ENCODE results near the gene IL6R.

The IL6R gene

DNA sequence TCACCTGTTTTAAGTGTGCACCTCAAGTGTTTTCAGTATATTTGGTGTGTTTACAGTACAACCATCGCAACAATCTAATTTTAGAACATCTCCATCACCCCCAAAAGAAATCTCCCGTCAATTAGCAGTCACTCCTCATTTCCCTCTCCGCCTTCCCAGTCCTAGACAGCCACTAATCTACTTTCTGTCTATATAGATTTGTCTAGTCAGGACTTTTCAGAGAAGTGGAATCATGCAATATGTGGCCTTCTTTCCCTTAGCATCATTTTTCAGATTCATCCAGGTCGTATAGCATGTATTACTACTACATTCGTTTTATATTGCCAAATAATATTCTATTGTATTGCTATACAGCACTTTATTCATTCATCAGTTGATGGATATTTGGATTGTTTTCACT lies 98.8 kb downstream of the IL6R start (continued):
- TF ChIP-seq ESRRG (CRISPR knock-in tag; IDR thresholded peaks at IDR 0.05), result no peak

DNA sequence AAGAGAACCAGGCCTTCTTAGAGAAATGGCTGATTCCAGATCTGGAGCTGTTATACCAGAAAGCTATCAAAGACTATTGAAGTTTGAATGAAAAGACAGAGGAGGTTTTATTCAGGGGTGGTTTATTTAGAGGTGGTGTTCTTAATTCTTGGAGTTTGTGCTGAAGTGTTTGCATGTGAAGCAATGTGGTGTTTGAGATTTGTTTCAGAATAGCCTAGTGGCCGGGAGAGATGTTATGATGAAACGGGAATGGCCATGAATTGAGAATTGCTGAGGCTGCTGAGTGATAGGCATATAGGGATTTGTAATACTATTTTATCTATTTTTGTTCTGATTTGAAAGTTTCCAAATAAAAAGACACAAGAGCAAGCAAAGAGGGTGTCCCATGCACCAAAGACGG lies 107.6 kb downstream of the IL6R start:
- TF ChIP-seq CSDC2 (CRISPR knock-in tag; IDR thresholded peaks at IDR 0.05), result no peak
- ATAC-seq, result no peak

DNA sequence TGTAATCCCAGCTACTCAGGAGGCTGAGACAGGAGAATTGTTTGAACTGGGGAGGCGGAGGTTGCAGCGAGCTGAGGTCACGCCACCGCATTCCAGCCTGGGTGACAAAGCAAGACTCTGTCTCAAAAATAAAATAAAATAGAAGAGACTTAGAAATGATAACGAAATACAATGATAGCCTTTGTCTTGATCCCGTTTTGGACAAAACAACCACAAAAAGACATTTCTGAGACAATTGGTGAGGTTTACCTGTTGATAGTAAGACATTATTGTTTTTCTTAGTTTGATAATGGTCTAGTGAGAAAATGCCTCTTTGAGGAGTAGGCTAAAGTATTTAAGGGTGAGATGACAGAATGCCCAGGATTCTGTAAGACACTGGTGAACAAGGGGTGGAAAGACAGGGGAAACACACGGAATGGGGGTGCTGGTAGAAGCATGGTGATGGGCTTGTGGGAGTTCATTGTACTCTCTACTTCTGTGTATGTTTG lies 109.0 kb downstream of the IL6R start:
- no peak for TF ChIP-seq TCF4 (CRISPR knock-in tag; IDR thresholded peaks at IDR 0.05; ENCODE audit: borderline replicate concordance)
- no peak for TF ChIP-seq GLIS3 (CRISPR knock-in tag; IDR thresholded peaks at IDR 0.05)
- no peak for TF ChIP-seq ESRRG (CRISPR knock-in tag; IDR thresholded peaks at IDR 0.05)
- TF ChIP-seq ZNF70 (CRISPR knock-in tag; IDR thresholded peaks at IDR 0.05), result no peak
- no peak for TF ChIP-seq ZNF8 (CRISPR knock-in tag; IDR thresholded peaks at IDR 0.05)
- TF ChIP-seq, protein P1, sequence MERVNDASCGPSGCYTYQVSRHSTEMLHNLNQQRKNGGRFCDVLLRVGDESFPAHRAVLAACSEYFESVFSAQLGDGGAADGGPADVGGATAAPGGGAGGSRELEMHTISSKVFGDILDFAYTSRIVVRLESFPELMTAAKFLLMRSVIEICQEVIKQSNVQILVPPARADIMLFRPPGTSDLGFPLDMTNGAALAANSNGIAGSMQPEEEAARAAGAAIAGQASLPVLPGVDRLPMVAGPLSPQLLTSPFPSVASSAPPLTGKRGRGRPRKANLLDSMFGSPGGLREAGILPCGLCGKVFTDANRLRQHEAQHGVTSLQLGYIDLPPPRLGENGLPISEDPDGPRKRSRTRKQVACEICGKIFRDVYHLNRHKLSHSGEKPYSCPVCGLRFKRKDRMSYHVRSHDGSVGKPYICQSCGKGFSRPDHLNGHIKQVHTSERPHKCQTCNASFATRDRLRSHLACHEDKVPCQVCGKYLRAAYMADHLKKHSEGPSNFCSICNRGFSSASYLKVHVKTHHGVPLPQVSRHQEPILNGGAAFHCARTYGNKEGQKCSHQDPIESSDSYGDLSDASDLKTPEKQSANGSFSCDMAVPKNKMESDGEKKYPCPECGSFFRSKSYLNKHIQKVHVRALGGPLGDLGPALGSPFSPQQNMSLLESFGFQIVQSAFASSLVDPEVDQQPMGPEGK (CRISPR knock-in tag; IDR thresholded peaks at IDR 0.05; ENCODE audit: borderline replicate concordance), result no peak
- no peak for TF ChIP-seq PPARA (CRISPR knock-in tag; IDR thresholded peaks at IDR 0.05; ENCODE audit: borderline replicate concordance)
- TF ChIP-seq ZFP30 (CRISPR knock-in tag; IDR thresholded peaks at IDR 0.05), result no peak
- TF ChIP-seq, protein P2, sequence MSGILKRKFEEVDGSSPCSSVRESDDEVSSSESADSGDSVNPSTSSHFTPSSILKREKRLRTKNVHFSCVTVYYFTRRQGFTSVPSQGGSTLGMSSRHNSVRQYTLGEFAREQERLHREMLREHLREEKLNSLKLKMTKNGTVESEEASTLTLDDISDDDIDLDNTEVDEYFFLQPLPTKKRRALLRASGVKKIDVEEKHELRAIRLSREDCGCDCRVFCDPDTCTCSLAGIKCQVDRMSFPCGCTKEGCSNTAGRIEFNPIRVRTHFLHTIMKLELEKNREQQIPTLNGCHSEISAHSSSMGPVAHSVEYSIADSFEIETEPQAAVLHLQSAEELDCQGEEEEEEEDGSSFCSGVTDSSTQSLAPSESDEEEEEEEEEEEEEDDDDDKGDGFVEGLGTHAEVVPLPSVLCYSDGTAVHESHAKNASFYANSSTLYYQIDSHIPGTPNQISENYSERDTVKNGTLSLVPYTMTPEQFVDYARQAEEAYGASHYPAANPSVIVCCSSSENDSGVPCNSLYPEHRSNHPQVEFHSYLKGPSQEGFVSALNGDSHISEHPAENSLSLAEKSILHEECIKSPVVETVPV (CRISPR knock-in tag; IDR thresholded peaks at IDR 0.05), result no peak
- no peak for TF ChIP-seq ZC3H10 (CRISPR knock-in tag; IDR thresholded peaks at IDR 0.05)
- no peak for TF ChIP-seq CSDC2 (CRISPR knock-in tag; IDR thresholded peaks at IDR 0.05)
- TF ChIP-seq BACH2 (CRISPR knock-in tag; IDR thresholded peaks at IDR 0.05; ENCODE audit: borderline replicate concordance), result no peak
- no peak for TF ChIP-seq SNAI2 (CRISPR knock-in tag; IDR thresholded peaks at IDR 0.05)
- no peak for ATAC-seq

DNA sequence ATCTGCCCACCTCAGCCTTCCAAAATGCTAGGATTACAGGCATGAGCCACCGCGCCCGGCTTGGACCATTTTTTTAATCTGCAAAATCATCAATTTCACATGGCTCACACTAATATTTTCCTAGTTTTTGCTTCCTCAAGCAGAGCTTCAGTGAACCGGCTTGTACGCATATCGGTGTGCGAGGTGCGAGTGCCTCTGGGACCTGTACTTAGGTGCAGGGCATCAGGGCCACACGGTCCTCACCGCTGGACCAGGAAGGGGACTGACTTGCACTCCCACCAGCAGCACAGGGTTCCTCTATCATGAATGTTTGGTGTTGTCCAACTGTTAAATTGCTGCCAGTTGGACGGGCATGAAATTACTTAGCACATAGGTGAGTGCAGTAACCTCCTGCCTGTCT lies 112.5 kb downstream of the IL6R start:
- TF ChIP-seq ZC3H10 (CRISPR knock-in tag; IDR thresholded peaks at IDR 0.05) (no peak), PPARA (CRISPR knock-in tag; IDR thresholded peaks at IDR 0.05; ENCODE audit: borderline replicate concordance) (no peak), GLIS3 (CRISPR knock-in tag; IDR thresholded peaks at IDR 0.05) (no peak), ZNF565 (CRISPR knock-in tag; conservative IDR thresholded peaks at IDR 0.05; ENCODE audit: low read depth) (no peak), CSDC2 (CRISPR knock-in tag; IDR thresholded peaks at IDR 0.05) (no peak), ZFP30 (CRISPR knock-in tag; IDR thresholded peaks at IDR 0.05) (no peak), ESRRG (CRISPR knock-in tag; IDR thresholded peaks at IDR 0.05) (no peak), ISL1 (CRISPR knock-in tag; IDR thresholded peaks at IDR 0.05) (no peak)
- no peak for ATAC-seq

All from SK-N-SH treated with all-trans-retinoic acid at 6 μM for 48 hours (cell line).